K562 (cell line): Measurements from ENCODE around the gene BMP8B. TPM values are rescaled to one million over a fixed set of nuclear protein-coding genes. Genes with fewer than 3 reads are reported as not detected.

Experiments used
- ATAC-seq: fragments of 200-7000 bp; cut with Tn5 transposase; 3 replicates; pipeline ENCODE4 v1.9.1; 2020; ENCODE audit warnings: moderate library complexity
- BruUV-seq: library from RNA; stranded (reverse); fragments of 400-500 nt; replicated peaks from 2 replicates; lab custom pipeline; 2021; lab: Mats Ljungman, UMichigan
- CTCF ChIA-PET: fragments of 300-600 bp; formaldehyde crosslinking; extraction: SDS; loops from one replicate; lab custom pipeline; 2021; ENCODE audit warnings: low intra/inter-chr PET ratio; lab: Yijun Ruan, JAX
- POLR2A ChIA-PET: fragments of 300-600, 350-650 bp; sonication (Branson Sonifier 250); formaldehyde crosslinking; extraction: SDS; loops from one replicate; lab custom pipeline; 2021; ENCODE audit warnings: antibody characterized with exemption, inconsistent platforms; lab: Yijun Ruan, JAX
- DNase-seq, 4 experiments: peaks; one replicate each; pipeline versions ENCODE4 v3.0.0 to v3.0.0-alpha.2; 2011 to 2018; ENCODE audit warnings: low spot score in 3 of 4, mixed read lengths in 3 of 4; ENCODE audit errors: extremely low read depth in 1 of 4
- FAIRE-seq: peaks from 2 replicates; lab custom pipeline; 2011; peaks lifted over from hg19 to GRCh38; lab: Jason Lieb, UNC
- H2AFZ ChIP-seq: 2 replicates; pipeline ENCODE4 v1.6.0; 2011; ENCODE audit warnings: low read depth, low read length, control low read depth, inconsistent platforms
- H3K27ac ChIP-seq: fragments of 200-600 bp; 3 replicates; pipeline ENCODE4 v1.8.0; 2011; ENCODE audit warnings: low read depth, mild to moderate bottlenecking, control low read depth, inconsistent platforms, low read length, moderate library complexity, mixed read lengths; ENCODE audit errors: extremely low read depth
- H3K27me3 ChIP-seq, 2 experiments: fragments of 300-600 bp in 1 of 2; 2 replicates in 1 of 2; 3 replicates in 1 of 2; pipeline versions ENCODE4 v1.6.0 to v1.8.0; 2011; ENCODE audit warnings: inconsistent platforms in 2 of 2, low read length in 2 of 2, mild to moderate bottlenecking in 1 of 2, mixed read lengths in 1 of 2, moderate library complexity in 1 of 2; ENCODE audit not compliant: control insufficient read depth in 2 of 2, insufficient read depth in 2 of 2
- H3K36me3 ChIP-seq: fragments of 300-600 bp; 3 replicates; pipeline ENCODE4 v1.8.0; 2011; ENCODE audit warnings: mild to moderate bottlenecking, low read length, inconsistent platforms; ENCODE audit not compliant: control insufficient read depth, insufficient read depth
- H3K4me1 ChIP-seq, 2 experiments: fragments of 200-600 bp in 1 of 2; replicated peaks in 1 of 2; 2 replicates in 1 of 2; 3 replicates in 1 of 2; pipeline versions ENCODE4 v1.5.1 to v1.8.0; 2011; ENCODE audit warnings: inconsistent platforms in 2 of 2, low read length in 2 of 2, mild to moderate bottlenecking in 1 of 2, mixed read lengths in 1 of 2, moderate library complexity in 1 of 2; ENCODE audit not compliant: control insufficient read depth in 2 of 2, insufficient read depth in 2 of 2
- H3K4me2 ChIP-seq: 2 replicates; pipeline ENCODE4 v1.6.1; 2011; ENCODE audit warnings: low read length, control low read depth, inconsistent platforms, mixed read lengths; ENCODE audit not compliant: insufficient read depth
- H3K4me3 ChIP-seq: fragments of 200-600 bp; sonication (generic), shearing (Covaris generic); 2 replicates; pipeline ENCODE4 v1.5.1; 2016; ENCODE audit warnings: control low read depth, inconsistent platforms
- H3K79me2 ChIP-seq: fragments of 200-600 bp; 3 replicates; pipeline ENCODE4 v1.8.0; 2011; ENCODE audit warnings: low read length, inconsistent platforms; ENCODE audit not compliant: control insufficient read depth, insufficient read depth
- H3K9ac ChIP-seq, 2 experiments: 2 replicates each; pipeline versions ENCODE4 v1.6.0 to v1.6.1; 2011; ENCODE audit warnings: low read depth in 2 of 2, low read length in 2 of 2, control low read depth in 1 of 2, inconsistent platforms in 1 of 2, mild to moderate bottlenecking in 1 of 2, mixed read lengths in 1 of 2; ENCODE audit not compliant: insufficient read depth in 1 of 2
- H3K9me1 ChIP-seq: one replicate; pipeline ENCODE4 v1.6.0; 2011; ENCODE audit warnings: inconsistent platforms, mild to moderate bottlenecking, low read length, moderate library complexity; ENCODE audit not compliant: control insufficient read depth, insufficient read depth
- H3K9me3 ChIP-seq: replicated peaks from 2 replicates; pipeline ENCODE4 v1.5.1; 2011; ENCODE audit warnings: low read depth, low read length, inconsistent platforms; ENCODE audit not compliant: control insufficient read depth, insufficient read depth
- H4K20me1 ChIP-seq: replicated peaks from 2 replicates; pipeline ENCODE4 v1.6.1; 2011; ENCODE audit warnings: low read length, inconsistent platforms, mixed read lengths; ENCODE audit not compliant: control insufficient read depth, insufficient read depth
- C11orf30 ChIP-seq: fragments of 450-650 bp; IDR thresholded peaks from 2 replicates; pipeline ENCODE4 v1.6.1; 2016; ENCODE audit warnings: low read depth, mild to moderate bottlenecking
- CGGBP1 ChIP-seq: fragments of 250-450 bp; sonication (Bioruptor Pico); IDR thresholded peaks from 2 replicates; pipeline ENCODE4 v1.9.0; 2021; ENCODE audit warnings: mild to moderate bottlenecking
- DDX20 ChIP-seq: fragments of 450-650 bp; IDR thresholded peaks from 2 replicates; pipeline ENCODE4 v1.6.1; 2016; ENCODE audit warnings: missing genetic modification characterization, low read depth, mild to moderate bottlenecking, missing compliant biosample characterization, moderate library complexity
- HCFC1 ChIP-seq: IDR thresholded peaks from 2 replicates; pipeline ENCODE4 v1.6.1; 2012; ENCODE audit warnings: low read depth, low read length, improper control_type of control experiment
- HOXB6 ChIP-seq: fragments of 250-450 bp; sonication (Bioruptor Pico); IDR thresholded peaks from 2 replicates; pipeline ENCODE4 v1.5.1; 2022; ENCODE audit warnings: mild to moderate bottlenecking, borderline replicate concordance
- KLF13 ChIP-seq: fragments of 450-650 bp; IDR thresholded peaks from 2 replicates; pipeline ENCODE4 v1.6.1; 2016; ENCODE audit warnings: missing genetic modification characterization, low read depth, mild to moderate bottlenecking, missing compliant biosample characterization, moderate library complexity, borderline replicate concordance
- MEF2A ChIP-seq: IDR thresholded peaks from 2 replicates; pipeline ENCODE4 v1.6.1; 2011; ENCODE audit warnings: low read depth, mild to moderate bottlenecking, low read length, moderate library complexity; ENCODE audit not compliant: control insufficient read depth
- MIER1 ChIP-seq: fragments of 450-650 bp; IDR thresholded peaks from 2 replicates; pipeline ENCODE4 v1.6.1; 2016; ENCODE audit warnings: antibody characterized with exemption, mild to moderate bottlenecking, low read depth
- RUNX1 ChIP-seq: sonication (generic); IDR thresholded peaks from 2 replicates; pipeline ENCODE4 v1.6.1; 2016; ENCODE audit warnings: antibody characterized with exemption, low read depth
- SRSF3 ChIP-seq: fragments of 200-400 bp; formaldehyde crosslinking; IDR thresholded peaks from 2 replicates; pipeline ENCODE4 v1.6.1; 2016; ENCODE audit warnings: mild to moderate bottlenecking, low read length, moderate library complexity; ENCODE audit not compliant: insufficient read depth
- ZNF263 ChIP-seq: sonication (generic); formaldehyde crosslinking; IDR thresholded peaks from 2 replicates; pipeline ENCODE4 v1.8.0; 2022; ENCODE audit warnings: mild to moderate bottlenecking, missing genetic modification reagents, borderline replicate concordance
- ZNF586 ChIP-seq: fragments of 450-650 bp; formaldehyde crosslinking; conservative IDR thresholded peaks from 2 replicates; pipeline ENCODE4 v1.4.0; 2020; ENCODE audit warnings: mild to moderate bottlenecking, moderate library complexity
- WGBS: fragments of 100-300 bp; shearing (Covaris generic); methylation state at CpG from one replicate; pipeline ENCODE4 v1.1.6; 2016; ENCODE audit warnings: low coverage, mixed read lengths; ENCODE audit not compliant: insufficient coverage; ENCODE audit errors: missing lambda C conversion rate; 5-methylcytosine and 5-hydroxymethylcytosine counted together
- in situ Hi-C: fragments of 300-500 bp; cut with MboI; formaldehyde crosslinking; loops from 4 replicates; pipeline ENCODE4 v1.15.0; 2018; ENCODE audit warnings: inconsistent platforms, mixed read lengths
- intact Hi-C: fragments of 100-400 bp; cut with micrococcal nuclease; formaldehyde crosslinking; loops from 2 replicates; pipeline ENCODE4 v1.14.2; 2022
- polyA plus RNA-seq, 8 experiments: library from polyadenylated mRNA; depleted of rRNA in 4 of 8; stranded (reverse) in 5 of 8; unstranded in 3 of 8; fragments of >200 nt; fragmentation: Nextera tagmentation in 2 of 8; fragmentation: Illumina TruSeq in 1 of 8; extraction: Ambion mirVana in 2 of 8; extraction: Trizol in 1 of 8; gene quantifications; 2 replicates each; pipeline versions ENCODE4 v1.2.1 to v1.2.3, GENCODE V29; 2011 to 2014; ENCODE audit warnings: inconsistent platforms in 1 of 8, missing spikeins in 1 of 8
- total RNA-seq, 7 experiments: library from RNA; depleted of rRNA in 6 of 7; stranded (reverse); fragments of >200 nt in 6 of 7; fragmentation: Illumina TruSeq in 2 of 7; extraction: Trizol in 2 of 7; gene quantifications; 2 replicates each; pipeline versions ENCODE4 v1.2.1 to v1.2.3, GENCODE V29; 2011 to 2021; ENCODE audit warnings: low replicate concordance in 1 of 7
- TF ChIP-seq, protein P1 (sequence below): fragments of 250-450 bp; sonication (Bioruptor Pico); IDR thresholded peaks from 2 replicates; pipeline ENCODE4 v1.9.0; 2021; ENCODE audit warnings: mild to moderate bottlenecking, inconsistent platforms
- TF ChIP-seq, protein P2 (sequence below), 2 experiments: fragments of 150-350 bp in 1 of 2; IDR thresholded peaks; 2 replicates each; pipeline ENCODE4 v1.6.1; 2012 to 2016; ENCODE audit warnings: low read depth in 2 of 2, low read length in 2 of 2, mild to moderate bottlenecking in 1 of 2, moderate library complexity in 1 of 2
- TF ChIP-seq, protein P3 (sequence below): fragments of 450-650 bp; IDR thresholded peaks from 2 replicates; pipeline ENCODE4 v1.6.1; 2016; ENCODE audit warnings: antibody characterized with exemption

Gene BMP8B
- total and polyA plus RNA-seq, 9 of the 15 experiments (the other 6 are each of a cell fraction or from before 2014, with no cell fraction given) = 0.03 to 0.33 (median 0.14) TPM

- BruUV-seq = no TSS peak
- in situ Hi-C loops = no loop called here
- Histone ChIP-seq H3K9ac (no peak overlapping the region), H3K36me3 (no peaks in the 10 kb centered on the region), H3K4me1 (peaks cover 7 to 9% of the 10 kb centered on the region in 2 experiments; a peak in 4 of 5 replicates), H3K9me3 (no peaks in the 10 kb centered on the region), H3K9me1 (no peaks in the 10 kb centered on the region), H3K27me3 (peaks cover 0 to 2% of the 10 kb centered on the region in 2 experiments; a peak in 2 of 5 replicates)
- CTCF ChIA-PET = no interaction called here
- no peak for TF ChIP-seq MIER1
- no peak for TF ChIP-seq ZNF263 (CRISPR knock-in tag)
- TF ChIP-seq, protein P1, sequence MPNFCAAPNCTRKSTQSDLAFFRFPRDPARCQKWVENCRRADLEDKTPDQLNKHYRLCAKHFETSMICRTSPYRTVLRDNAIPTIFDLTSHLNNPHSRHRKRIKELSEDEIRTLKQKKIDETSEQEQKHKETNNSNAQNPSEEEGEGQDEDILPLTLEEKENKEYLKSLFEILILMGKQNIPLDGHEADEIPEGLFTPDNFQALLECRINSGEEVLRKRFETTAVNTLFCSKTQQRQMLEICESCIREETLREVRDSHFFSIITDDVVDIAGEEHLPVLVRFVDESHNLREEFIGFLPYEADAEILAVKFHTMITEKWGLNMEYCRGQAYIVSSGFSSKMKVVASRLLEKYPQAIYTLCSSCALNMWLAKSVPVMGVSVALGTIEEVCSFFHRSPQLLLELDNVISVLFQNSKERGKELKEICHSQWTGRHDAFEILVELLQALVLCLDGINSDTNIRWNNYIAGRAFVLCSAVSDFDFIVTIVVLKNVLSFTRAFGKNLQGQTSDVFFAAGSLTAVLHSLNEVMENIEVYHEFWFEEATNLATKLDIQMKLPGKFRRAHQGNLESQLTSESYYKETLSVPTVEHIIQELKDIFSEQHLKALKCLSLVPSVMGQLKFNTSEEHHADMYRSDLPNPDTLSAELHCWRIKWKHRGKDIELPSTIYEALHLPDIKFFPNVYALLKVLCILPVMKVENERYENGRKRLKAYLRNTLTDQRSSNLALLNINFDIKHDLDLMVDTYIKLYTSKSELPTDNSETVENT (CRISPR knock-in tag) = no peak
- TF ChIP-seq HCFC1 = no peak
- TF ChIP-seq, protein P2, sequence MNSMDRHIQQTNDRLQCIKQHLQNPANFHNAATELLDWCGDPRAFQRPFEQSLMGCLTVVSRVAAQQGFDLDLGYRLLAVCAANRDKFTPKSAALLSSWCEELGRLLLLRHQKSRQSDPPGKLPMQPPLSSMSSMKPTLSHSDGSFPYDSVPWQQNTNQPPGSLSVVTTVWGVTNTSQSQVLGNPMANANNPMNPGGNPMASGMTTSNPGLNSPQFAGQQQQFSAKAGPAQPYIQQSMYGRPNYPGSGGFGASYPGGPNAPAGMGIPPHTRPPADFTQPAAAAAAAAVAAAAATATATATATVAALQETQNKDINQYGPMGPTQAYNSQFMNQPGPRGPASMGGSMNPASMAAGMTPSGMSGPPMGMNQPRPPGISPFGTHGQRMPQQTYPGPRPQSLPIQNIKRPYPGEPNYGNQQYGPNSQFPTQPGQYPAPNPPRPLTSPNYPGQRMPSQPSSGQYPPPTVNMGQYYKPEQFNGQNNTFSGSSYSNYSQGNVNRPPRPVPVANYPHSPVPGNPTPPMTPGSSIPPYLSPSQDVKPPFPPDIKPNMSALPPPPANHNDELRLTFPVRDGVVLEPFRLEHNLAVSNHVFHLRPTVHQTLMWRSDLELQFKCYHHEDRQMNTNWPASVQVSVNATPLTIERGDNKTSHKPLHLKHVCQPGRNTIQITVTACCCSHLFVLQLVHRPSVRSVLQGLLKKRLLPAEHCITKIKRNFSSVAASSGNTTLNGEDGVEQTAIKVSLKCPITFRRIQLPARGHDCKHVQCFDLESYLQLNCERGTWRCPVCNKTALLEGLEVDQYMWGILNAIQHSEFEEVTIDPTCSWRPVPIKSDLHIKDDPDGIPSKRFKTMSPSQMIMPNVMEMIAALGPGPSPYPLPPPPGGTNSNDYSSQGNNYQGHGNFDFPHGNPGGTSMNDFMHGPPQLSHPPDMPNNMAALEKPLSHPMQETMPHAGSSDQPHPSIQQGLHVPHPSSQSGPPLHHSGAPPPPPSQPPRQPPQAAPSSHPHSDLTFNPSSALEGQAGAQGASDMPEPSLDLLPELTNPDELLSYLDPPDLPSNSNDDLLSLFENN (IDR thresholded peaks at IDR 0.05; ENCODE audit: low read depth in 2 of 2, low read length in 2 of 2) = no peak
- no peak for TF ChIP-seq KLF13 (tag)
- no peak for TF ChIP-seq MEF2A
- no peak for TF ChIP-seq RUNX1
- TF ChIP-seq ZNF586 (CRISPR knock-in tag) = no peak
- no peak for TF ChIP-seq SRSF3
- TF ChIP-seq CGGBP1 (CRISPR knock-in tag) = no peak
- no peak for TF ChIP-seq C11orf30
- TF ChIP-seq, protein P3, sequence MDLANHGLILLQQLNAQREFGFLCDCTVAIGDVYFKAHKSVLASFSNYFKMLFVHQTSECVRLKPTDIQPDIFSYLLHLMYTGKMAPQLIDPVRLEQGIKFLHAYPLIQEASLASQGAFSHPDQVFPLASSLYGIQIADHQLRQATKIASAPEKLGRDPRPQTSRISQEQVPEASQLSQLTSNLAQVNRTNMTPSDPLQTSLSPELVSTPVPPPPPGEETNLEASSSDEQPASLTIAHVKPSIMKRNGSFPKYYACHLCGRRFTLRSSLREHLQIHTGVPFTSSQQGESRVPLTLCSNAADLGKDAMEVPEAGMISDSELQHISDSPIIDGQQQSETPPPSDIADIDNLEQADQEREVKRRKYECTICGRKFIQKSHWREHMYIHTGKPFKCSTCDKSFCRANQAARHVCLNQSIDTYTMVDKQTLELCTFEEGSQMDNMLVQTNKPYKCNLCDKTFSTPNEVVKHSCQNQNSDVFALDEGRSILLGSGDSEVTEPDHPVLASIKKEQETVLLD = no peak
- TF ChIP-seq HOXB6 (CRISPR knock-in tag) = no peak
- TF ChIP-seq DDX20 (tag) = no peak
- TF ChIP-seq, all 486 proteins: peak for 0
- H4K20me1 ChIP-seq = 0 out of 2 replicates have a peak, but pooled peaks cover 4% of the 10 kb centered on the region
- intact Hi-C loops = no loop called here
- POLR2A ChIA-PET = no interaction called here
- no peak overlapping the region for H3K4me2 ChIP-seq
- no peak overlapping the region for H2AFZ ChIP-seq
- H3K4me3 ChIP-seq = no peak overlapping the region
- no peaks in the 10 kb centered on the region for H3K79me2 ChIP-seq
- no peak overlapping the region for H3K27ac ChIP-seq
- ATAC-seq = no peak
- no peak for DNase-seq
- WGBS = 7% methylated on average over 3 of the region's 3 CpGs
- FAIRE-seq = no peak
These were observed 24.2 kb upstream of the BMP8B start for GRCh38 chr1:39812913-39813312.
